H9 (cell line): ENCODE measurements around the gene CCNY. TPM values are rescaled to one million over a fixed set of nuclear protein-coding genes. Genes with fewer than 3 reads are reported as not detected.

ENCODE experiments used
- DNase-seq: peaks from one replicate; pipeline ENCODE4 v3.0.0-alpha.2; 2017
- H2AFZ ChIP-seq: one replicate; pipeline ENCODE4 v1.6.1; 2013; ENCODE audit warnings: mild to moderate bottlenecking, low read length, control low read depth, moderate library complexity
- H2AK5ac ChIP-seq: 2 replicates; pipeline ENCODE4 v1.6.1; 2013; ENCODE audit warnings: low read length, control low read depth, mixed read lengths; ENCODE audit not compliant: insufficient read length
- H2BK120ac ChIP-seq: one replicate; pipeline ENCODE4 v1.6.1; 2013; ENCODE audit warnings: low read depth, mild to moderate bottlenecking, low read length, control low read depth, inconsistent platforms; ENCODE audit not compliant: poor library complexity, severe bottlenecking
- H2BK12ac ChIP-seq: 2 replicates; pipeline ENCODE4 v1.6.1; 2013; ENCODE audit warnings: low read length, control low read depth, mixed read lengths, low read depth; ENCODE audit not compliant: insufficient read length
- H2BK15ac ChIP-seq: 2 replicates; pipeline ENCODE4 v1.6.1; 2013; ENCODE audit warnings: low read depth, low read length, control low read depth
- H2BK20ac ChIP-seq: one replicate; pipeline ENCODE4 v1.6.1; 2013; ENCODE audit warnings: low read depth, mild to moderate bottlenecking, low read length, control low read depth, inconsistent platforms; ENCODE audit not compliant: poor library complexity, severe bottlenecking
- H2BK5ac ChIP-seq: 2 replicates; pipeline ENCODE4 v1.6.1; 2013; ENCODE audit warnings: low read length, control low read depth, mixed read lengths; ENCODE audit not compliant: insufficient read length
- H3K14ac ChIP-seq: 2 replicates; pipeline ENCODE4 v1.6.1; 2013; ENCODE audit warnings: low read length, control low read depth; ENCODE audit not compliant: insufficient read depth
- H3K18ac ChIP-seq: 2 replicates; pipeline ENCODE4 v1.6.1; 2013; ENCODE audit warnings: low read depth, mild to moderate bottlenecking, mixed read lengths, low read length, control low read depth; ENCODE audit not compliant: insufficient read length
- H3K23ac ChIP-seq: 2 replicates; pipeline ENCODE4 v1.6.1; 2013; ENCODE audit warnings: low read length, control low read depth, mixed read lengths, low read depth; ENCODE audit not compliant: insufficient read length
- H3K23me2 ChIP-seq: 2 replicates; pipeline ENCODE4 v1.6.1; 2013; ENCODE audit warnings: low read depth, mild to moderate bottlenecking, mixed read lengths, low read length, control low read depth; ENCODE audit not compliant: insufficient read length, poor library complexity, severe bottlenecking
- H3K27ac ChIP-seq: 2 replicates; pipeline ENCODE4 v1.5.1; 2013; ENCODE audit warnings: low read length, control low read depth, mixed read lengths, low read depth; ENCODE audit not compliant: insufficient read length
- H3K27me3 ChIP-seq: 2 replicates; pipeline ENCODE4 v1.6.1; 2013; ENCODE audit warnings: low read length, control low read depth, inconsistent platforms; ENCODE audit not compliant: insufficient read depth
- H3K4ac ChIP-seq: 2 replicates; pipeline ENCODE4 v1.6.1; 2013; ENCODE audit warnings: low read depth, mild to moderate bottlenecking, control low read depth, inconsistent platforms, low read length, moderate library complexity
- H3K4me1 ChIP-seq: 2 replicates; pipeline ENCODE4 v1.6.1; 2013; ENCODE audit warnings: low read length, control low read depth, inconsistent platforms; ENCODE audit not compliant: insufficient read depth
- H3K4me2 ChIP-seq: 2 replicates; pipeline ENCODE4 v1.6.1; 2013; ENCODE audit warnings: low read length, control low read depth, mixed read lengths; ENCODE audit not compliant: insufficient read length, insufficient read depth
- H3K56ac ChIP-seq: 2 replicates; pipeline ENCODE4 v1.6.1; 2013; ENCODE audit warnings: low read depth, mild to moderate bottlenecking, mixed read lengths, low read length, control low read depth; ENCODE audit not compliant: insufficient read length
- H3K79me1 ChIP-seq: 2 replicates; pipeline ENCODE4 v1.6.1; 2013; ENCODE audit warnings: low read depth, mild to moderate bottlenecking, moderate library complexity, low read length, control low read depth, inconsistent platforms; ENCODE audit not compliant: insufficient read depth, poor library complexity, severe bottlenecking
- H3K79me2 ChIP-seq: 2 replicates; pipeline ENCODE4 v1.6.1; 2013; ENCODE audit warnings: low read length, control low read depth, inconsistent platforms; ENCODE audit not compliant: insufficient read depth
- H3K9ac ChIP-seq: 2 replicates; pipeline ENCODE4 v1.6.1; 2013; ENCODE audit warnings: low read length, control low read depth, mixed read lengths; ENCODE audit not compliant: insufficient read length; ENCODE audit errors: extremely low read depth
- H3K9me3 ChIP-seq: one replicate; pipeline ENCODE4 v1.6.1; 2013; ENCODE audit warnings: low read depth, low read length, inconsistent platforms; ENCODE audit not compliant: control insufficient read depth
- H3T11ph ChIP-seq: one replicate; pipeline ENCODE4 v1.6.1; 2013; ENCODE audit warnings: mild to moderate bottlenecking, low read length, control low read depth, inconsistent platforms
- H4K20me1 ChIP-seq: one replicate; pipeline ENCODE4 v1.6.1; 2013; ENCODE audit not compliant: control insufficient read depth, insufficient read length, insufficient read depth
- H4K5ac ChIP-seq: 2 replicates; pipeline ENCODE4 v1.6.1; 2013; ENCODE audit warnings: low read depth, mild to moderate bottlenecking, mixed read lengths, low read length, control low read depth; ENCODE audit not compliant: insufficient read length
- H4K8ac ChIP-seq: replicated peaks from 2 replicates; pipeline ENCODE4 v1.6.1; 2013; ENCODE audit warnings: low read length, control low read depth, mixed read lengths, low read depth; ENCODE audit not compliant: insufficient read length
- H4K91ac ChIP-seq: 2 replicates; pipeline ENCODE4 v1.6.1; 2013; ENCODE audit warnings: low read depth, mild to moderate bottlenecking, moderate library complexity, mixed read lengths, low read length, control low read depth; ENCODE audit not compliant: insufficient read length
- H3K27ac Mint-ChIP-seq, 3 experiments: 2 replicates in 2 of 3; 3 replicates in 1 of 3; pipeline ENCODE4 v1.8.0; 2020 to 2021; ENCODE audit warnings: mixed read lengths in 3 of 3, mild to moderate bottlenecking in 1 of 3, moderate library complexity in 1 of 3
- H3K27me3 Mint-ChIP-seq: 2 replicates; pipeline ENCODE4 v1.8.0; 2021; ENCODE audit warnings: low read depth, mild to moderate bottlenecking, moderate library complexity, mixed read lengths
- H3K36me3 Mint-ChIP-seq, 3 experiments: 2 replicates in 2 of 3; 3 replicates in 1 of 3; pipeline ENCODE4 v1.8.0; 2020 to 2021; ENCODE audit warnings: low read depth in 3 of 3, mixed read lengths in 3 of 3; ENCODE audit not compliant: insufficient read depth in 1 of 3
- H3K4me1 Mint-ChIP-seq, 2 experiments: 2 replicates each; pipeline ENCODE4 v1.8.0; 2020; ENCODE audit warnings: mixed read lengths in 2 of 2
- H3K4me3 Mint-ChIP-seq, 2 experiments: 2 replicates in 1 of 2; 3 replicates in 1 of 2; pipeline ENCODE4 v1.8.0; 2020 to 2021; ENCODE audit warnings: mild to moderate bottlenecking in 2 of 2, mixed read lengths in 2 of 2, moderate library complexity in 1 of 2
- H3K9me3 Mint-ChIP-seq, 2 experiments: 2 replicates in 1 of 2; 3 replicates in 1 of 2; pipeline ENCODE4 v1.8.0; 2020; ENCODE audit warnings: mild to moderate bottlenecking in 2 of 2, mixed read lengths in 2 of 2, moderate library complexity in 1 of 2
- WGBS: extraction: QIAGEN DNeasy Blood & Tissue Kit; methylation state at CpG from one replicate; pipeline ENCODE4 v1.1.7; 2013; ENCODE audit warnings: missing lambda C conversion rate, low lambda C conversion rate, mixed read lengths; ENCODE audit not compliant: insufficient read length; ENCODE audit errors: extremely low coverage; 5-methylcytosine and 5-hydroxymethylcytosine counted together
- total RNA-seq: library from RNA; stranded (reverse); gene quantifications from 2 replicates; pipeline ENCODE4 v1.2.1, GENCODE V29; 2021
- TF ChIP-seq, protein P1 (sequence below): fragments of 200-600 bp; sonication (generic); conservative IDR thresholded peaks from 3 replicates; pipeline ENCODE4 v1.8.0; 2021; ENCODE audit warnings: antibody characterized with exemption, mild to moderate bottlenecking

The CCNY gene
- total RNA-seq, 1 experiment from 2014 or later: 62.1 TPM

DNA sequence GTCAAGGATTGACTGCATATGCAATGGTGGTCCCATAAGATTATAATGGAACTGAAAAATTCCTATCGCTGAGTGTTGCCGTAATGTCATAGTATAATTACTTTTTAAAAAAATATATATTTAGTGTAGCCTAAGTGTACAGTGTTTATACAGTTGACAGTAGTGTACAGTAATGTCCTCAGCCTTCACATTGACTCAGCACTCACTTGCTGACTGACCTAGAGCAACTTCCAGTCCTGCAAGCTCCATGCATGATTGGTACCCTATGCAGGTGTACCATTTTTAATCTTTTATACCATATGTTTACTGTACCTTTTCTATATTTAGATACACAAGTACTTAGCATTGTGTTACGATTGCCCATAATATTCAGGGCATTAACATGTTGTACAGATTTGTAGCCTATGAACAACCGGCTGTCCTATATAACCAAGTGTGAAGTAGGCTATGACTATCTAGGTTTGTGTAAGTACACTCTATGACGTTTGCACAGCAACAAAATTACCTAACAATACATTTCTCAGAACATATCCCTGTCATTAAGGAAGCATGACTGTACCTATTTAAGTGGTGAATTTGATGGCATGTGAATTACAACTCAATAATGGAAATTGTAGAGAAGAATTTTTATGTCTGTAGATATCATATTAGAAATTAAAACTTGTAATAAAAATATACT is 40.9 kb downstream of the CCNY start:
- H4K8ac ChIP-seq: no peak overlapping the region
- no peak overlapping the region for H3K9ac ChIP-seq
- H3K4me1 ChIP-seq: peaks cover 8% of the 10 kb centered on the region; the same call in 1 of the 2 replicates
- TF ChIP-seq, protein P1, sequence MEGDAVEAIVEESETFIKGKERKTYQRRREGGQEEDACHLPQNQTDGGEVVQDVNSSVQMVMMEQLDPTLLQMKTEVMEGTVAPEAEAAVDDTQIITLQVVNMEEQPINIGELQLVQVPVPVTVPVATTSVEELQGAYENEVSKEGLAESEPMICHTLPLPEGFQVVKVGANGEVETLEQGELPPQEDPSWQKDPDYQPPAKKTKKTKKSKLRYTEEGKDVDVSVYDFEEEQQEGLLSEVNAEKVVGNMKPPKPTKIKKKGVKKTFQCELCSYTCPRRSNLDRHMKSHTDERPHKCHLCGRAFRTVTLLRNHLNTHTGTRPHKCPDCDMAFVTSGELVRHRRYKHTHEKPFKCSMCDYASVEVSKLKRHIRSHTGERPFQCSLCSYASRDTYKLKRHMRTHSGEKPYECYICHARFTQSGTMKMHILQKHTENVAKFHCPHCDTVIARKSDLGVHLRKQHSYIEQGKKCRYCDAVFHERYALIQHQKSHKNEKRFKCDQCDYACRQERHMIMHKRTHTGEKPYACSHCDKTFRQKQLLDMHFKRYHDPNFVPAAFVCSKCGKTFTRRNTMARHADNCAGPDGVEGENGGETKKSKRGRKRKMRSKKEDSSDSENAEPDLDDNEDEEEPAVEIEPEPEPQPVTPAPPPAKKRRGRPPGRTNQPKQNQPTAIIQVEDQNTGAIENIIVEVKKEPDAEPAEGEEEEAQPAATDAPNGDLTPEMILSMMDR: no peak
- peaks cover 29 to 34% of the 10 kb centered on the region in 2 experiments for H3K4me1 Mint-ChIP-seq
- H3K79me1 ChIP-seq: peaks cover 3% of the 10 kb centered on the region
- no peak overlapping the region for H3K14ac ChIP-seq
- H2AK5ac ChIP-seq: no peak overlapping the region
- peaks cover 2% of the 10 kb centered on the region for H4K20me1 ChIP-seq
- no peak overlapping the region for H2BK20ac ChIP-seq
- no peaks in the 10 kb centered on the region for H3K27me3 ChIP-seq
- H2BK15ac ChIP-seq: no peak overlapping the region
- H3K56ac ChIP-seq: no peak overlapping the region
- H3K9me3 ChIP-seq: no peaks in the 10 kb centered on the region
- H2BK120ac ChIP-seq: no peak overlapping the region
- WGBS: no CpG with 5 or more reads among the region's 5 CpGs
- H4K91ac ChIP-seq: no peak overlapping the region
- no peaks in the 10 kb centered on the region for H3K36me3 Mint-ChIP-seq
- H3K79me2 ChIP-seq: peaks cover 3% of the 10 kb centered on the region; the same call in 1 of the 2 replicates
- no peak overlapping the region for H3T11ph ChIP-seq
- no peak overlapping the region for H3K27ac Mint-ChIP-seq
- no peak overlapping the region for H3K23ac ChIP-seq
- no peak overlapping the region for H4K5ac ChIP-seq
- no peak overlapping the region for H3K27ac ChIP-seq
- H3K27me3 Mint-ChIP-seq: no peaks in the 10 kb centered on the region
- no peak for DNase-seq
- H2BK5ac ChIP-seq: no peak overlapping the region
- H3K18ac ChIP-seq: no peak overlapping the region
- H2AFZ ChIP-seq: no peak overlapping the region
- H3K4ac ChIP-seq: no peak overlapping the region
- no peak overlapping the region for H3K4me2 ChIP-seq
- no peaks in the 10 kb centered on the region; a peak in 1 of 5 replicates for H3K9me3 Mint-ChIP-seq
- H2BK12ac ChIP-seq: no peak overlapping the region
- no peak overlapping the region for H3K4me3 Mint-ChIP-seq
- no peaks in the 10 kb centered on the region for H3K23me2 ChIP-seq
